GM18526 (cell line): ENCODE data around the gene TFB1M.

Experiments
- POLR2A ChIP-seq: IDR thresholded peaks from 3 replicates; pipeline ENCODE4 v1.6.1; 2011; ENCODE audit not compliant: insufficient read length; ENCODE audit errors: extremely low read depth

Gene TFB1M

GRCh38 chr6:155330133-155330734 lies 15.9 kb upstream of the TFB1M start:
- TF ChIP-seq POLR2A = no peak

GRCh38 chr6:155329460-155330132 lies 15.3 kb upstream of the TFB1M start:
- no peak for TF ChIP-seq POLR2A

GRCh38 chr6:155328539-155329459 lies 14.5 kb upstream of the TFB1M start:
- TF ChIP-seq POLR2A = no peak

GRCh38 chr6:155328074-155328538 lies 13.8 kb upstream of the TFB1M start:
- no peak for TF ChIP-seq POLR2A

- no peak for TF ChIP-seq POLR2A
Measured at GRCh38 chr6:155327326-155328073, 13.2 kb upstream of the TFB1M start.

GRCh38 chr6:155325700-155326516 lies 11.6 kb upstream of the TFB1M start:
- TF ChIP-seq POLR2A = no peak

GRCh38 chr6:155324993-155325392 lies 10.7 kb upstream of the TFB1M start:
- TF ChIP-seq POLR2A = no peak

GRCh38 chr6:155324172-155324571 lies 9.9 kb upstream of the TFB1M start:
- TF ChIP-seq POLR2A = no peak

- TF ChIP-seq POLR2A = no peak
Measured at GRCh38 chr6:155319902-155320301, 5.6 kb upstream of the TFB1M start.

GRCh38 chr6:155317186-155317585 lies 2.9 kb upstream of the TFB1M start:
- no peak for TF ChIP-seq POLR2A

GRCh38 chr6:155316419-155316818 lies 2.1 kb upstream of the TFB1M start:
- TF ChIP-seq POLR2A = no peak

GRCh38 chr6:155315516-155315871 lies 1.2 kb upstream of the TFB1M start:
- no peak for TF ChIP-seq POLR2A

- TF ChIP-seq POLR2A = peak; percentile 37
Measured at GRCh38 chr6:155314773-155315515, 660 bp upstream of the TFB1M start.
